HepG2 (cell line): ENCODE results near the gene AMHR2. TPM values are rescaled to one million over a fixed set of nuclear protein-coding genes. Genes with fewer than 3 reads are reported as not detected.

Source experiments
- ATAC-seq: fragments of 200-7000 bp; cut with Tn5 transposase; 3 replicates; pipeline ENCODE4 v1.9.1; 2020; ENCODE audit warnings: mild to moderate bottlenecking, moderate library complexity
- BruUV-seq: library from RNA; stranded (reverse); fragments of 400-500 nt; replicated peaks from 2 replicates; lab custom pipeline; 2021; lab: Mats Ljungman, UMichigan
- CTCF ChIA-PET: fragments of 300-600 bp; formaldehyde crosslinking; extraction: SDS; loops from one replicate; lab custom pipeline; 2021; ENCODE audit warnings: low total read pairs, inconsistent platforms, low intra/inter-chr PET ratio; lab: Yijun Ruan, JAX
- POLR2A ChIA-PET: fragments of 350-600 bp; sonication (Branson Sonifier 250); formaldehyde crosslinking; loops from one replicate; lab custom pipeline; 2020; ENCODE audit warnings: antibody characterized with exemption, inconsistent platforms; lab: Yijun Ruan, JAX
- DNase-seq: peaks from one replicate; pipeline ENCODE4 v3.0.0-alpha.2; 2015; ENCODE audit warnings: low spot score
- FAIRE-seq: peaks from 3 replicates; lab custom pipeline; 2011; peaks lifted over from hg19 to GRCh38; lab: Jason Lieb, UNC
- H2AFZ ChIP-seq: one replicate; pipeline ENCODE4 v1.6.1; 2011; ENCODE audit warnings: low read length, inconsistent platforms
- H3K27ac ChIP-seq: fragments of 300-600 bp; 3 replicates; pipeline ENCODE4 v1.8.0; 2011; ENCODE audit warnings: mixed run types, mild to moderate bottlenecking, mixed read lengths, low read length, inconsistent platforms; ENCODE audit not compliant: insufficient read depth; ENCODE audit errors: extremely low read length
- H3K27me3 ChIP-seq, 2 experiments: fragments of 200-600 bp in 1 of 2; 2 replicates in 1 of 2; 3 replicates in 1 of 2; pipeline versions ENCODE4 v1.6.0 to v1.8.0; 2011; ENCODE audit warnings: low read length in 2 of 2, mild to moderate bottlenecking in 2 of 2, moderate library complexity in 2 of 2, inconsistent platforms in 1 of 2; ENCODE audit not compliant: insufficient read depth in 2 of 2, control insufficient read depth in 1 of 2
- H3K36me3 ChIP-seq, 2 experiments: fragments of 200-600 bp in 1 of 2; replicated peaks in 1 of 2; 2 replicates in 1 of 2; 3 replicates in 1 of 2; pipeline versions ENCODE4 v1.5.1 to v1.8.0; 2011; ENCODE audit warnings: low read length in 2 of 2, inconsistent platforms in 1 of 2; ENCODE audit not compliant: insufficient read depth in 2 of 2, control insufficient read depth in 1 of 2
- H3K4me1 ChIP-seq: 2 replicates; pipeline ENCODE4 v1.5.1; 2012; ENCODE audit warnings: low read length, inconsistent platforms; ENCODE audit not compliant: insufficient read depth
- H3K4me2 ChIP-seq: 2 replicates; pipeline ENCODE4 v1.6.0; 2011; ENCODE audit warnings: low read depth, low read length, inconsistent platforms
- H3K4me3 ChIP-seq, 3 experiments: fragments of 200-600 bp in 1 of 3; sonication (generic), shearing (Covaris generic) in 1 of 3; replicated peaks in 1 of 3; 2 replicates each; pipeline ENCODE4 v1.5.1; 2011 to 2016; ENCODE audit warnings: low read length in 3 of 3, inconsistent platforms in 2 of 3, low read depth in 2 of 3, mild to moderate bottlenecking in 2 of 3, control low read depth in 1 of 3, mixed read lengths in 1 of 3; ENCODE audit not compliant: insufficient read depth in 1 of 3
- H3K79me2 ChIP-seq: one replicate; pipeline ENCODE4 v1.6.1; 2011; ENCODE audit warnings: low read length, inconsistent platforms; ENCODE audit not compliant: insufficient read depth
- H3K9ac ChIP-seq: 2 replicates; pipeline ENCODE4 v1.6.0; 2011; ENCODE audit warnings: mild to moderate bottlenecking, low read depth, low read length, inconsistent platforms; ENCODE audit not compliant: insufficient read depth
- H3K9me3 ChIP-seq: 2 replicates; pipeline ENCODE4 v1.5.1; 2012; ENCODE audit warnings: mild to moderate bottlenecking, low read length
- H4K20me1 ChIP-seq: 2 replicates; pipeline ENCODE4 v1.6.0; 2011; ENCODE audit warnings: inconsistent platforms, mild to moderate bottlenecking, low read length, moderate library complexity; ENCODE audit not compliant: insufficient read depth
- KDM5A ChIP-seq: fragments of 200-600 bp; sonication (generic); IDR thresholded peaks from 2 replicates; pipeline ENCODE4 v1.7.0; 2018; ENCODE audit warnings: antibody characterized with exemption, mild to moderate bottlenecking, low read length, borderline replicate concordance
- SP2 ChIP-seq: sonication (generic); formaldehyde crosslinking; IDR thresholded peaks from 2 replicates; pipeline ENCODE4 v1.5.1; 2020; ENCODE audit warnings: mild to moderate bottlenecking, missing genetic modification reagents
- TRIM22 ChIP-seq: fragments of 450-650 bp; IDR thresholded peaks from 2 replicates; pipeline ENCODE4 v1.6.1; 2017
- ZNF251 ChIP-seq: sonication (generic); formaldehyde crosslinking; IDR thresholded peaks from 2 replicates; pipeline ENCODE4 v1.9.0; 2021; ENCODE audit warnings: mild to moderate bottlenecking, missing genetic modification reagents
- ZNF282 ChIP-seq: fragments of 450-650 bp; IDR thresholded peaks from 2 replicates; pipeline ENCODE4 v1.6.1; 2018; ENCODE audit not compliant: partially characterized antibody
- ZNF558 ChIP-seq: sonication (generic); formaldehyde crosslinking; IDR thresholded peaks from 2 replicates; pipeline ENCODE4 v1.9.0; 2022; ENCODE audit warnings: mild to moderate bottlenecking, missing genetic modification reagents, borderline replicate concordance
- ZNF563 ChIP-seq: sonication (generic); formaldehyde crosslinking; IDR thresholded peaks from 2 replicates; pipeline ENCODE4 v1.8.0; 2022; ENCODE audit warnings: mild to moderate bottlenecking, moderate library complexity, missing genetic modification reagents
- ZNF609 ChIP-seq: sonication (generic); formaldehyde crosslinking; IDR thresholded peaks from 2 replicates; pipeline ENCODE4 v1.4.0; 2020; ENCODE audit warnings: mild to moderate bottlenecking, missing genetic modification reagents, borderline replicate concordance
- ZNF839 ChIP-seq: sonication (generic); formaldehyde crosslinking; IDR thresholded peaks from 2 replicates; pipeline ENCODE4 v1.4.0; 2020; ENCODE audit warnings: missing genetic modification reagents, mild to moderate bottlenecking, borderline replicate concordance
- WGBS: methylation state at CpG from one replicate; pipeline ENCODE4 v1.1.6; 2017; ENCODE audit warnings: low lambda C conversion rate; 5-methylcytosine and 5-hydroxymethylcytosine counted together
- in situ Hi-C: cut with HindIII; loops from 2 replicates; pipeline ENCODE4 v1.10.0; 2017; ENCODE audit warnings: low pct_unique_long_range_greater_than_20kb; ENCODE audit not compliant: extremely low pct_ligation_motif_present
- intact Hi-C: fragments of 100-400 bp; cut with micrococcal nuclease; formaldehyde crosslinking; loops from one replicate; pipeline ENCODE4 v1.10.0; 2022; ENCODE audit not compliant: unreplicated experiment
- polyA plus RNA-seq, 8 experiments: library from polyadenylated mRNA; depleted of rRNA in 3 of 8; stranded (reverse) in 7 of 8; unstranded in 1 of 8; fragments of >200 nt; fragmentation: Illumina TruSeq in 4 of 8; extraction: Trizol in 4 of 8; gene quantifications; 2 replicates each; pipeline versions ENCODE4 v1.2.1 to v1.2.3, GENCODE V29; 2011 to 2016; ENCODE audit warnings: low read depth in 4 of 8, missing spikeins in 1 of 8, mixed read lengths in 1 of 8; ENCODE audit not compliant: insufficient read depth in 1 of 8
- total RNA-seq, 5 experiments: library from RNA; depleted of rRNA; stranded (reverse); fragments of >200 nt; fragmentation: Illumina TruSeq; extraction: Trizol; gene quantifications; 2 replicates each; pipeline ENCODE4 v1.2.3, GENCODE V29; 2016; ENCODE audit warnings: low read depth in 1 of 5
- TF ChIP-seq, protein P1 (sequence below): sonication (generic); formaldehyde crosslinking; IDR thresholded peaks from 2 replicates; pipeline ENCODE4 v1.8.0; 2022; ENCODE audit warnings: mild to moderate bottlenecking, missing genetic modification reagents, moderate library complexity
- TF ChIP-seq, protein P2 (sequence below): sonication (generic); formaldehyde crosslinking; conservative IDR thresholded peaks from 2 replicates; pipeline ENCODE4 v1.8.1; 2023; ENCODE audit warnings: missing genetic modification reagents

The AMHR2 gene
- total and polyA plus RNA-seq, 2 of the 13 experiments (the other 11 are each of a cell fraction or from before 2014, with no cell fraction given), result 0.24 to 0.58 TPM

DNA sequence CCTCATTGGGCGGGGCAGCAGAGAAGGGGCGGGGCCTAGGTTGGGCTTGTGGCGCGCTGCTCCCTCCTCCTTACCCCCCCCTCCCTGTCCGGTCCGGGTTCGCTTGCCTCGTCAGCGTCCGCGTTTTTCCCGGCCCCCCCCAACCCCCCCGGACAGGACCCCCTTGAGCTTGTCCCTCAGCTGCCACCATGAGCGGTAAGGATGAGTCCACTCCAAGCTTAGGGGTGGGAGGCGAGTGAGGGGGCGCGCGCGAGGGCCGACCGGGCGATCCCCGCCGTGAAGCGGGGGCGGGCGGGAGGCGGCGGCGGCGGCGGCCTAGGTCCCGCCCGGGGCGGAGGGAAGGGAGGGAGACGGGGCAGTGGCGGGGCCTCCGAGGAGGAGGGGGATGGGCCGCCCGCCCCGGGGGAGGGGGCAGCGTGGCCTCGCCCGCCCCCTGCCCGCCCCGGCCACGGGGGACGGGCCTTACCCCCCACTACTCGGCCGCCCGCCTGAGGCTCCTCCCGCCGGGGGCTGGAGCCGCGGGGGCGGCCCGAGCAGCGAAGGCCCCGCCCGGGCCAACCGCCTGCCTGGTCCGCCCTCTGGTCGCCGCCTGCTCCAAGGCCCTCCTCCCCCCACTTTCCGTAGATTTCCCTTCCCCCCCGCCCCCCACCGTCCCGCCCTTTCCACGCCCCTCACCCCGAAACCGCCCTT is 43.4 kb upstream of the AMHR2 start, which contains the start of gene SP1:
Gene SP1 (plus strand): TSS at position 73 of the 690 bp plus-strand sequence. CDS start 116 bp downstream, at position 189.
- no peaks in the 10 kb centered on the region for H3K9me3 ChIP-seq
- in situ Hi-C loops, result no loop called here
- H4K20me1 ChIP-seq, result no peaks in the 10 kb centered on the region
- H3K79me2 ChIP-seq, result peaks cover 31% of the 10 kb centered on the region
- DNase-seq (peak; percentile 76), ATAC-seq (peak; percentile 56), FAIRE-seq (no peak)
- H3K4me1 ChIP-seq, result peaks cover 50% of the 10 kb centered on the region
- no peaks in the 10 kb centered on the region; a peak in 1 of 5 replicates for H3K27me3 ChIP-seq
- intact Hi-C loops, result loop anchor here (5.0 kb wide), 1 partner anchor 42 kb away; the partner anchor contains the start of gene AMHR2
- H3K4me2 ChIP-seq, result peak within 1 kb of the TSS; percentile 65
- peaks cover 15 to 24% of the 10 kb centered on the region in 2 experiments for H3K36me3 ChIP-seq
- H3K4me3 ChIP-seq, result peak within 1 kb of the TSS; percentile 73 to 87 (median 73)
- 2% methylated on average over 23 of the region's 71 CpGs for WGBS
- H2AFZ ChIP-seq, result peak within 1 kb of the TSS; percentile 77
- ChIA-PET POLR2A (interaction anchor here (0.6 to 2.7 kb wide), 22 partner anchors 8 to 301 kb away, joined by 3 to 24 read pairs (median 5); partner anchors contain the start of genes AAAS, CSAD, MYG1 and PRR13), CTCF (interaction anchor here (0.8 kb wide), 1 partner anchor 28 kb away, joined by 3 read pairs; no protein-coding TSS in a partner anchor)
- no TSS peak for BruUV-seq
- H3K27ac ChIP-seq, result peak within 1 kb of the TSS; percentile 79
- H3K9ac ChIP-seq, result peak within 1 kb of the TSS; percentile 74
- TF ChIP-seq ZNF609 (no peak), KDM5A (peak; percentile 49; the same call in 1 of the 2 replicates), ZNF251 (CRISPR knock-in tag) (no peak), ZNF282 (no peak), SP2 (peak; percentile 34), ZNF839 (CRISPR knock-in tag) (no peak), TRIM22 (no peak), ZNF563 (CRISPR knock-in tag) (no peak), ZNF558 (CRISPR knock-in tag) (no peak)
- TF ChIP-seq, protein P1, sequence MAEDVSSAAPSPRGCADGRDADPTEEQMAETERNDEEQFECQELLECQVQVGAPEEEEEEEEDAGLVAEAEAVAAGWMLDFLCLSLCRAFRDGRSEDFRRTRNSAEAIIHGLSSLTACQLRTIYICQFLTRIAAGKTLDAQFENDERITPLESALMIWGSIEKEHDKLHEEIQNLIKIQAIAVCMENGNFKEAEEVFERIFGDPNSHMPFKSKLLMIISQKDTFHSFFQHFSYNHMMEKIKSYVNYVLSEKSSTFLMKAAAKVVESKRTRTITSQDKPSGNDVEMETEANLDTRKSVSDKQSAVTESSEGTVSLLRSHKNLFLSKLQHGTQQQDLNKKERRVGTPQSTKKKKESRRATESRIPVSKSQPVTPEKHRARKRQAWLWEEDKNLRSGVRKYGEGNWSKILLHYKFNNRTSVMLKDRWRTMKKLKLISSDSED (CRISPR knock-in tag), result no peak
- TF ChIP-seq, protein P2, sequence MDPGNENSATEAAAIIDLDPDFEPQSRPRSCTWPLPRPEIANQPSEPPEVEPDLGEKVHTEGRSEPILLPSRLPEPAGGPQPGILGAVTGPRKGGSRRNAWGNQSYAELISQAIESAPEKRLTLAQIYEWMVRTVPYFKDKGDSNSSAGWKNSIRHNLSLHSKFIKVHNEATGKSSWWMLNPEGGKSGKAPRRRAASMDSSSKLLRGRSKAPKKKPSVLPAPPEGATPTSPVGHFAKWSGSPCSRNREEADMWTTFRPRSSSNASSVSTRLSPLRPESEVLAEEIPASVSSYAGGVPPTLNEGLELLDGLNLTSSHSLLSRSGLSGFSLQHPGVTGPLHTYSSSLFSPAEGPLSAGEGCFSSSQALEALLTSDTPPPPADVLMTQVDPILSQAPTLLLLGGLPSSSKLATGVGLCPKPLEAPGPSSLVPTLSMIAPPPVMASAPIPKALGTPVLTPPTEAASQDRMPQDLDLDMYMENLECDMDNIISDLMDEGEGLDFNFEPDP, result no peak
